GM19035 (cell line): ENCODE data around the gene PRPF6.

Experiments
- ATAC-seq: cut with Tn5 transposase; IDR thresholded peaks from one replicate; pipeline ENCODE4 v1.9.1; 2021; ENCODE audit not compliant: unreplicated experiment

PRPF6 gene

DNA sequence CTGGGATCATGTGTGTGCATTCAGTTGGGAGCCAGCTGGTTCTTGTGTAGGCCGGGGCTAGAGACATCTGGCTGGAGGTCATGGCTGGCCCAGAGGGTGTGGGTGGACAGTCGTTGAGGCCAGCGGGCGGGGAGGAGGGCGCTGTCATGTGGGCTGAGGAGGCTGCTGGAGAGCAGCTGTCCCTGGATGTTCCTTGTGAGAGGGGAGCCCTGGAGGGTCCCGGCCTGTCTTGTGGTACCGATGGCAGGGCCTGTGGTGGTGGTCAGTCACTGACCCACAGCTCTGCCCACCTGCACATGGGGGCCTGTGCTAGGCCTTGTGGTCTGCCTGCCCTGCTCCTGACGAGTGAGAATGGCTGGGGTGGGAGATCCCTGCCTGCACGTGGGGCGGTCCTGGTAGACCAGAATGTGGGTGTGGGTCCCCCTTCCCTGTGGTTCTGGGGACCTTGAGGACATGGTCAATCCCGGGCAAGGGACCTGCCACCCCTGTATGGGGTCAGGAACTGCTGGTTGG, 53.1 kb downstream of the PRPF6 start:
- ATAC-seq = no peak

DNA sequence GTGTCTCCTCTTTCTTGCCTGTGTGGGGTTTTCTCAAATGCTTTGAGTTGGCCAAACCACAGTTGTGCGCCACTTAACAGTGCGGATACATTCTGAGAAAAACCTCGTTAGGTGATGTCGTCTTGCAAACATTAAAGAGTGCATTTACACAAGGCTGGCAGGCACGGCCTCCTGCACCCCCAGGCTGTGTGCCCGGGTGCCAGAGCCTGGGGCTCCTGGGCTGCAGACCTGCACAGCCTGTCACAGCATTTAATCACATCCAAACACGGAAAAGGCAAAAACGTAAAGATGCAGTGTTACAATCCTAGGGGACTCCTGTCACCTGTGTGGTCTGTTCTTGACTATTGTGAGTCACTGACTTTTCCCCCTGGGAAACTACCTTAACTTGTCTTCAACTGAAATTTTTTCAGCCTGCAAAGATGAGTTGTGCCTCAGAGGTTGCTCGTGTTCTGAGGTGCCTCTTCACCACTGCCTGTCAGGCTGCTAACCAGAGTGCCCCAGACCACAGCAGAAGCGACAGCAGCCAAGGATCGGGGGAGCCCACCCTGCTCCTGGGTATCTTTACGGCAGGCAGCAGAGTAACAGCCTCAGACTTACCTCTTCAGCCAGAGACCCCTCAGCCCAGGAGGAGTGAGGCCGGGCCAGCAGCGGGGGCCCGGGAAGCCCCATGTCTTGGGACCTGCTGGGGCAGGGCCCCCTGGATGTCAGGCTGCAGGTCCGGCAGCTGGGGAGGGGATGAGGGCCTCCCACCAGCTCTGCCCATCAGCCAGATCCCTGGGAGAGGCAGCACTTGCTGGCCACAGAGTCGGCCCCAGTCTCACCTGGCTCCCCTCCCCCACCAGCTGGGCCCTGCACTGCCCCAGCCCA, 54.4 kb downstream of the PRPF6 start:
- no peak for ATAC-seq

DNA sequence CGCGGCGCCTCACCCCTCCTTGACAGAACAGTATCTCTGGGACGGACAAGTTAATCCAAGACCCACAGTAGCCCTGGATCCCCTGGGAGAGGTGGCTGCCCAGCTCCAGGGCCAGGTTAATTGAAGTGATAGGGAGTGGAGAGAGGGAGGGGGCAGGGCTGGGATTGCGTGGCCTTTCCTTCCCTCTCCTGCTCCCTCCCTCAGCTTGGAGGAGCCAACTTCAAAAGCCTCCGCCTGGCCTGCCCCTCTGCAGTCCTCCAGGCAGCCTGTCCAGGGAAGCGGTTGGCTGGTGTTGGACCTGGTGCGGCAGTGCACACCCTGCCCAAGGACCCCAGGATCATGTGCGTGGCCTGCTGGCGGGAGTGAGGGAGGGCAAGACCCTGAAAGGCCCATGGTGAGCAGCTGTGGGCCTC, 55.0 kb downstream of the PRPF6 start, which contains the start of gene C20orf204:
Gene C20orf204, plus strand, starts transcription at position 250 of the 413 bp plus-strand sequence. Its CDS starts 142 bp downstream, at position 392.
- no peak for ATAC-seq

DNA sequence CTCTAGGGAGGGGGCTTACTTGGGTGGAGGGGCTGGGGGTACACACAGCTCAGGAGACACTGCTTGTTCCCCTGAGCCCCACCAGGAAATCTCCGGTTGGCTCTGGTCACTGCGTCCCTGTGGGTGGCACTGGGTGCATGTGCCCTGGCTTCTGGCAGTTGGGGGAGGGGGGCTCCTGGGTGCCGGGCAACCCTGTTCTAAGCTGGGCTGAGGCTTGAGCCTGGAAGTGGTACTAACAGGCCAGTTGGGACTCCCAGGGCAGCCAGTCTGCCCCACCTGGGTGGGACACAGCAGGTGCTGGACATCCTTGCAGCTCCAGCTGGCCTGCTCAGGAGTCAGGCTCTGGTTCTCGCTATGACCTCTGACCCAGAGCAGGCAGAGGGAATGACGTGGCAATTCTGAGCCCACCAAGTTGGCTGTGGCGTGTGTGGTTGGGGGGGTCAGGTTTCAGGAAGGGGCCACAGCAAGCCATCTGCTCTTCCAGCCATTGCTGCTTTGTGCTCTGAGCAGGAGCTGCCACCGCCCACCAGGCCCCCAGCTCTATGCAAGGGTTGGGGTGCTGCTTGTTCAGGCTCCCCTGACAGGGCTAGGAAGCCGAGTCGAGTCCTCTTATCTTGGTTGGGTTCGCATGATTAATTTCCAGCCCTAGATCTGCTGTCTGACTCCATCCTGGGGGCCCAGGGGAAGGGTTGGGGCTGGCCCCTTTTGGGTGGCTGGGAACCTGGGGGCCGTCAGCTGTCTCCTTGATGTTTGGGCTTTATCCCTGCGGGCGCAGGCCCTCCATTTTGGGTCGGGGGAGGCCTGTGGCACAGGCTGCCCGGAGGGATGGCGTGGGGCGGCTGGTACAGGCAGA, 55.6 kb downstream of the PRPF6 start:
- no peak for ATAC-seq

DNA sequence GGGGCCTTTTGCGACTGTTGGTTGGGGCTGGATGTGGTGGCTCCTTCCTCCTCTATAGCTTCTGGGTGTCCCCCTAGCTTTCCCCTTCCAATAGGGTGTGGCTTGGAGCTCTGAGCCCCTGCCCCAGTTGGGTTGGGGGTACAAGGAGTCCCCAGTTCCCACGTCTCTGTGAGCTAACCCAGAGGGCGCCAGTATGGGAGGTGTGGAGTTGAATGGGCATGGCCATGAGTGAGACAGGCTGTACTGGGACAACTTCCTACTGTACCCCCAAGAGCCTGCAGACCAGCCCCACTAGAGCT, 56.2 kb downstream of the PRPF6 start:
- ATAC-seq = no peak

DNA sequence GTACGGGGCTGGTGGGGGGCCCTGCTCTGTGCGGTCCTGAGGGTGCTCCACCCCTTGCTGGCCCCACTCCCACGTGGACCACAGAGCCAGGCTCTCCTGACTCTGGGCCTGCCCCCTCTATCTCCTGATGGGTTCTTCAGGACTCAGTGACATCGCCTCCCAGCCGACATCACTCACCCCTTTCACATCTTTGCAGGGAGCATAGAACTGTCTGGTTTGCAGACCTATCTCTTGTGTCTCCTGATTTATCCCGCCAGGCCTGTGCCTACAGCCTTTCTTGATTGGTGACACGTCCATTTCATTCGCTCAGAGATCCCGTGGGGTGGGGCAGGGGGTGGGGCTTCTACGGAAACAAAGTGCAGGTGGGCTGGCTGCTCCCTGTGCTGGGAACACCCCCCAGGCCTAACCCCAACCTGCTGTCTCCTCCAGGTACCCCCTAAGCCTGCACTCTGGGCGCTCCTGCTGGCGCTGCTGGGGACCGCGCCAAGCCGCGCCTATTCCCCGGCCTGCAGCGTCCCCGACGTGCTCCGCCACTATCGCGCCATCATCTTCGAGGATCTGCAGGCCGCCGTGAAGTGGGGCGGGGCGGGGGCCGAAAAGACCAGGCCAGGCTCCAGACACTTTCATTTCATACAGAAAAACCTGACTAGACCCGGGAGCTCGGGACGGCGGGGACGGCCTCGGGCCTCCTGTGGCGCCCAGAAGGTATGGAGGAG, 56.7 kb downstream of the PRPF6 start:
- no peak for ATAC-seq

DNA sequence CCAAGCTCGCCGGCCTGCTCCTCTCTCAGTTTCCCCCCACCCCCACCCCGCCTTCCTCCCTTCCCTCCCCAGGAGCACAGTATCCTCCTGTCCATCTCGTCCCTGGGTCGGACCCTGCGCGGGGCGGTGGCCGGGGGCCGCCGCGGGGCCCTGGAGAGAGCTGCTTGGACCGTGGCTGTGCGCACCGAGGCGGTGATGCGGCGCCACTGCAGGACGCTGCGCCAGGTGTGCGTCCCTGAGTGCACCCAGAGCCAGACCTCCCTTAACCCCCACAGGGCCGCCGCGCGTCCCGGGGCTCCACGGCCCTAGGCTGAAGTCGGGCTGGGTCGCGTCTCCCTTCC, 57.3 kb downstream of the PRPF6 start:
- peak; percentile 15 for ATAC-seq

DNA sequence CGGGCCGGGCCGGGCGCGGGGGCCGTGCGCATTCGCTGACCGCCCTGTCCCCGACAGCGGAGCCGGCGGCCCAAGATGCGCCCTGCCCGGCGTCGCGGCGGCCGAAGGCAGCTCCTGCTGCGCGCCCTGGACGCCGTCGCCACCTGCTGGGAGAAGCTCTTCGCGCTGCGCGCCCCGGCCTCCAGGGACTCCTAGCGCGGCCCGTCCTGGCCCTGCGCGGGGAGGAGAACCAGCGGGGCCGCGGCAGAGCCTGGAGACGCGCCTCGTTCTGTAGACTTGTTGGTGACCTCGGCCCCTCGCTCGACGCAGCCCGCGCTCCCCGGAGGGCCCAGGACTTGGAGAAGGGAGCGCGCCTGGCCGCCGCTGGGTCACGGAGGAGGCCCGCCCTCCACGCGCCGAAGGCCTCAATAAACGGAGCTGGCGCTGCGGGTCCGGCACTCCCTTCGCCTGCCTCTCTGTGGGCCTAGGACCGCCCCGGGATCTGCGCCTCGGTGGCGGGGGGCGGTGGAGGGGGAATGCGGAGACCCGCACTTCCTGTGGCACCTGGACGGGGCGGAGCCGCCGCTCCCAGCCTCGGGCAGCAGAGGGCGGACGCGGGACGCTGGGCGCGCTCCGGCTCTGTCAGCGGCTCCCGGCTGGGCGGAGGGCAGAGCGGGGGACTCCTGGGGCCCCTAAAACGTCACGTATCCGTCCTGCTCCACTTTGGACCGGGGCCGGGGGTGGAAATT, 57.8 kb downstream of the PRPF6 start:
- peak; percentile 63 for ATAC-seq

DNA sequence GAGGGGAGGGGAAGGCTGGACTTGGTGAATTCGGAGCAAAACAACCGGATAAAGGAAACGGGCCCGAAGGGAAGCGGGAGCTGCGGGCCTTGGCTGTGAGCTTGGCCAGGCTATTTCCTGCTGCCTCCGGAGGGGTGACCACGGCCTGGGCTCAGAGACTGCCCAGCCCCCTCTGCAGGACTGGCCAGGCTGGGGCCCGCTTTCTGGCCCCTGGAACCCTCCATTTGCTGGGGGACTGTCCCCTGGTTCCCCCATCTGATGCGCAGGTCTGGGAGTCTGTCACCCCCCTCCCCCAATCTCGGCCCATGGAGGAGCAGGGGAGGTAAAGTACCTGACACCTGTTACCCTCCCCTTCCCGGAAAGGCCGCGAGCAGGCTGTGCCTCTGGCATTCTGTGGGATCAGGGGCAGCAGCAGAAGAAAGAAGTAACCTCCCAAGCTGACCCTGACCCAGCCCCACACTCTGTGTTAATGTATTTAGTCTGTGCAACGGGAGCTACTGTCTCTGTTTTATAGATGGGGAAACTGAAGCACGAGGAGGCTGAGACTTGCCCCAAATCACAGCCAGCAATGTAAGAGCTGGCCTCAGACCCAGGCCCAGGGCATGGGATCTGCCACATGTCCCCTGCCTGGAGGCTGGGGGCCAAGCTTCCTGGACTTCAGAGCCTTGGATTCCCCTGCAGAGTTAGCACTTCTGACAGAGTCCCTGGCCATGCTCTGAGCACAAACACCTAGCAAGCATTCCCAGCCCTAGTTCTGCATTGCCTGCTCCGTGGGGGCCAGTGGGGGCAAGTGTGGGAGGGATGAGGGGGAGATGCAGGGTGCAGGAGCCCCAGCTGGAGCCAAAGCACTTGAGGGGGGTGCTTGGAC, 58.6 kb downstream of the PRPF6 start:
- no peak for ATAC-seq

DNA sequence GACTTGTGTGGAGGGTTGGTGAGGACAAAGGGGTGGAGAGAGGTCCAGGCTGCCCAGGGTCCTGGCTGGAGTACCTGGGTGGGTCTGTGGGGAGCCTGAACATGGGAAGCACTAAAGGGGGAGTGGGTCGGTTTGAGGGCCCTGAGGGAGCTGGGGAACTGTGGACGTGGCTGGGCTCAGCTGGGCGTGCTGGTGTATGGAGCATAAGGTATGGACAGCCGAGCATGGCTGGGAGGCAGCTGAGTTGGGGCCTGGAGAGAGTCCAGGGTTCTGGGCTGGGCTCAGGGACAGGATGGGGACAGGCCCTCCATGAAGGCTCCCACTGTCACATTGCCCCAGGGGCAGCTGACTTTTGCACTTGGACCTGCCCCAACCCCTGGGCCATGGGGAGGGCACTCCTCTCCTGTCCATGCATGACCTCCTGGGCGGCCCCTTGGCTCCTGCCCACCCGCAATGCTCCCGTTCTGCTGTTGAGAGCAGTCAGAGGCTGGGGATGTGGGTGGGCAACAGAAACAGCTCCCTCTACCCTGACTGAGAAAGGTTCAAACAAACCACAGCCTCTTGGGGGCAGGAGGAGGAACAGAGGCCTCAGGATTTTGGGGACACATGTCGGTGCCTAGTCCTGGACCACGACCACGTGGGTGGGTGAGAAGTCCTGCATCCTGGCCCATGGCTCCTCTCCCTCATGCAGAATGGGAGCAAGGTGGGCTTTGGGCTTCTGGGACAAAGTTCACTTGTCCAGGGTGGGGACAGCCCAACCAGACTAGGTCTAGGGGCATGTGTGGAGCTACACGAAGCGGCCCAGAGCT, 59.5 kb downstream of the PRPF6 start:
- no peak for ATAC-seq

DNA sequence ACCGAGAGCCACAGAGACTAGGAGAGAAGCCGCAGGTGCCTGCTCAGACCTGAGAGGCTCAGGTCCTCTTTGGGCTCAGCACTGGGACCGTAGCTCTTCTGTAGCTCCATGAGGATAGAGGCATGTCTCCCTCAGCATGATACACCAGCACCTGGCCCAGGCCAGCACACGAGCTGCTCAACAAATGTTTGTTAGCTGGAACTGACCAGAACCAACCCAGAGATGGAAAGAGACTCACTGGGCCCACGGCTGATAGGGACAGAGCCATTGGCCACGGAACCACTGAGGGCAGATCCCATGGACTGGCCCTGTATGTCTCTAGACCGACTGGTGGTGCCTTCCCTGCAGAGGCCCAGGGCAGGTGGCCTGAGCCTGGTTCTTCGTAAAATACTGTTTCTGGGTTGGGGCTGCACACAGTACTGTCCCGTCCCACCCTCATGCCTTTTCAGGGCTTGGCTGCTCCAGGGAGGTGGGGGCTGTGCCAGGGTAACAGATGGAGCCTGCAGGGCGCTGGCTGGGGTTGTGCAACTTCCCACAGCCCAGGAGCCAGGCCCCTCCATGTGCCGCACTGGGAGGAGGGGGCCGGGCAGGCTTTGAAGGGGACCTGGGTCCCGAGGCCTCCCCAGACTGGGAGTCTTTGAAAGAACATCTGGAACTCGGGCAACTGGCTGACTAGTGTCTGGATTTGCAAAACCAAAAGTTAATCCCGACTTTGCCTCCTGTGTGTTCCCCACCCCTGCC, 60.3 kb downstream of the PRPF6 start:
- ATAC-seq = no peak

DNA sequence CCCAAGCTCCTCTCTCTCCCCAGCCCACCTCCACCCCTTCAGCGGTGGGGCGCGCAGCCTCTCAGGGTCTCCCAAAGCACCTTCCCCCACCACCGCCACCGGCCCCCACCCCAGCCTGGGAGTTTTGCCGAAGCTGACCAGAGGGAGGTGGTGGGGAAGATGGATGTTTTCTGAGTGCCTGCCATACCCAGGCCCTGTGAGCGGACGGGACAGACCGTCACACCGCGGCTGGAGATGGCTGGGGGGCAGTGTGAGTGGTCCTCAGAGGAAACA, 60.8 kb downstream of the PRPF6 start:
- ATAC-seq = no peak

DNA sequence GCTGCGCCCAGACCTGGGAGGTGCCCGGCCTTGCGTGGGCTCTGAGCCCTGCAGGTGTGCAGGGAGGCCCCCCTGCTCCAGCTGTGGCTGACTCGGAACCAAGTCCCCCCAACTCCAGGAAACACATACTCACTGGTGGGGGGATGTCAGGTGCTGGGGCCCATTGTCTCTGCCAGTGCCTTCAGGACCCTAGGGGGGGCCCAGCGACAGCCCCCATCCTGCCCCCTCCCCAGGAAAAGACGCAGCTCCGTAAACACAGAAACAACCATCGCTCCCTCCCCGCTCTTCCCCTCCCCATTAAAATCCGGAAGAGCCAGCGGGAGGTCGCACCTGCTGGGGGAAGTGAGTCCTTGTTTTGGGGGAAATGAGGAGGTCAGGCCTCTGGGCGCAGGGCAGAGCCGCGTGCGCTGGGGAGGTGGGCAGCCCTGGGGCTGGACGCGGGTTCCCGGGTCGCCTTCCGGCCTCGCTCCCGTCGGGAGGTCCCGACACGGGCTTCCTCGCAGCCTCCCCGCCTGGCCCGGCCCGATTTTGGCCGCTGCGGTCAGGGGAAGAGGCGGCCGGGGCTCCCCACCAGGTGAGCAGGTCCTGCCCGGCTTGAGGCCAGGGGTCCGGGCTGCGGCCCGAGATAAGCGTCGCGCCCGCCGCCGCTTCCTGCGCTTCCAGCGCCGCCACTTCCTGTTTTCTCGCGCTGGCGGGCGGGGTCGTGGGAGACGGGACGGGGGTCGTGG, 61.3 kb downstream of the PRPF6 start:
- no peak for ATAC-seq

DNA sequence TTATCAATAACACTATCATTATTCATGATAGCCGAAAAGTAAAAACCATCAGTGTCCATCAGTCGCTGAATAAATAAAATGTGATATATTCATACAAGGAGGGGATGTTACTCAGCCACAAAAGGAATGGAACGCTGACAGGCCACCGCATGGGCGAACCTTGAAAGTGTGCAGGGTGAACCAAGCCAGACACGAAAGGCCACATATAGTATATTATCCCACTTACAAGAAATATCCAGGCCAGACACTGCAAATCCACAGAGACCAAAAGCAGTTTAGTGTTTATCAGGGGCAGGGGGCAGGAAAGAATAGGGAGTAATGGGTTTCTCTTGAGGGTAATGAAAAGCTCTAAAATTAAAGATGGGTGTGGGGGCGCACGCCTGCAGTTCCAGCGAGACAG, 62.8 kb downstream of the PRPF6 start:
- no peak for ATAC-seq

DNA sequence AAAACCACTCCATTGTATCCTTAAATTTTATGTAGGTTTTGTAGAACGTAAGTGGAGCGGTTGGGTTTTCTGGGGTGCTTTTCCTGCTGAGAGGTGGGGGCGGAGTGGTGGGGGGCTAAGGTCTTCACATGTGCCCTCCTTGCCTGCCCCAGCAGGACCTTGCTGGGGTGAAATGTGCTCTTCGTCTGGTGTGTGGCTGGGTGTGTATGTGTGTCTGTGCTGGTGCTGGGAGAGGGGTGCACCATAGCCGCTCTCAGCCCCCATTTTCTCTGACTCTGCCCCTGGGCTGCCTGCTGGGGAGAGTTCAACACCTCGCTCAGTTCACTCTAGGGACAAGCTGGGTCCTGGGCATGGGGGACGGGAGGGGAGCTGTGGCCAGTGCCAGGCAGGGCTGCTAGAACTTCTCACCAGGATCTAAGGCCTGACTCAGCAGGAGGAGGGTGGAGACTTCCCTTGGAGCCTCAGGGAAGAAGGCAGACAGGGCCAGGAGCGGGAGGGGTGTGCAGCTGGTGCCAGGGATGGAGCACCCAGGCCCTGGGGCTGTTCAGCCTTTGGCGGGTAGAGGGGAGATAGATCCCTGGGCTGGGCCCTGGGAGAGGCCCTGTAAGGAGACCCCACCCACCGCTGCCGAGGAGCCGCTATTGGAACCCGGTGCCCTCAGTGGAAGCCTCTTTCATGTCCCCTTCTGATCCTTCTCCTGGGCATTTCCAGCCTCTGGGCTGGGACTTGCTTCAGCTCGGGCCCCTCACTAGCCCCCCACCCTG, 63.7 kb downstream of the PRPF6 start:
- no peak for ATAC-seq

DNA sequence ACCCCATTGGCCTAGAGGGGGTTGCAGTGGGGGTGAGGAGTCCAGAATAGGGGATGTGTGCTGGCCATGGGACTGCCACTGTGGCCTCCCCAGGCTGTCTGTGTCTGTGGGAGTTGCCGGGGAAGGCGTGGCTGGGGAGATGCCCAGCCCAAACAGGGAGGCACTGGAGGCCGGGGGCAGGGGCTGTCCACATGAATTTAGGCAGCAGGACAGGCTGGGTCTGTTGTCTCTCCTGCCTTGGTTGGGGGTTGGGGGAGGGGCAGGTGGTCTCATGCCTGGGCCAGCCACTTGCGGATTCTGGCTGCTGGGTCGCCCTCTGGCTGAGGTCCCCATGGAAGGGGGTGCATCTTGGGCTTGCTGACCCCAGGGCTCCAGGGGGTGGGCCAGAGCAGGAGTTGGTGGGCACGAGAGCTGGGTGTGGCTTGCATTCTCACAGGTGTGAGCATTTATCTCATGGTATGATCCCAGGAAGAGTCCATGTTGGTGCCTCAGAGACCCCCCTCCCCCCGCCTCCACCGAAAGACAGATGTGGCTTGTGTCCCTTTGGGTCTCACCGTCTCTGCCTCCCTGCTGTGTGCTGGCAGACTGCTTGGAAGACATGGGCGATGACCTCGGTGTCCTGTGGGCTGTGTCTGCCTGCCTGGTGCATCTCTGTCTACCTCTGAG, 64.5 kb downstream of the PRPF6 start:
- no peak for ATAC-seq

DNA sequence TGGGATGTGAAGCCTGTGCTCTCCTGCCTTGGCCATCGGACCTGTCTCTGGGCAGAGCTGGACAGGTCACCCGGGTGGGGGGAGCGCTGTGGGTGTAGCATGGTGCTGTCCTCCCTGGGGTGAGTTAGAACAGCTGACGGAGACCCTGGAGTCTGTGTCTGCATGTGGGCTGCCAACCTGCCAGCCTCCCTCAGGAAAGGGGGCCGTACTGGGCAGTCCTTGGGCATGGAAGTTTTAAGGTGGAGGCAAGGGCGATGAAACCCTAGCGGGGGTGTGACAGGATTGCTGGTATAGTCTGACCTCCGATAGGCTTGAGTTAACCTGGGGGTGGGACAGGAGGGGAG, 66.1 kb downstream of the PRPF6 start:
- no peak for ATAC-seq
